DOHH2 (cell line): ENCODE measurements around the gene PROC.

Experiments
- H3F3A ChIP-seq: fragments of 200-600 bp; sonication (generic), shearing (Covaris generic); 2 replicates; pipeline ENCODE4 v1.6.0; 2016; ENCODE audit warnings: antibody characterized with exemption, mild to moderate bottlenecking; ENCODE audit not compliant: control insufficient read depth, insufficient read depth
- H3K27ac ChIP-seq: fragments of 200-600 bp; sonication (generic); 2 replicates; pipeline ENCODE4 v1.5.1; 2014; ENCODE audit warnings: low read depth, mild to moderate bottlenecking, low read length, moderate library complexity
- H3K27me3 ChIP-seq: fragments of 200-600 bp; sonication (generic); 2 replicates; pipeline ENCODE4 v1.6.1; 2014; ENCODE audit warnings: mild to moderate bottlenecking, low read length, mixed read lengths; ENCODE audit not compliant: control insufficient read depth
- H3K36me3 ChIP-seq: fragments of 200-600 bp; sonication (generic); 2 replicates; pipeline ENCODE4 v1.6.1; 2014; ENCODE audit warnings: mild to moderate bottlenecking, low read length, moderate library complexity, mixed read lengths; ENCODE audit not compliant: control insufficient read depth
- H3K4me1 ChIP-seq: fragments of 200-600 bp; sonication (generic); 2 replicates; pipeline ENCODE4 v1.6.1; 2014; ENCODE audit warnings: mild to moderate bottlenecking, low read length, mixed read lengths; ENCODE audit not compliant: control insufficient read depth
- H3K4me2 ChIP-seq: fragments of 200-600 bp; sonication (generic); 2 replicates; pipeline ENCODE4 v1.6.0; 2014; ENCODE audit warnings: mild to moderate bottlenecking, low read length, moderate library complexity
- H3K4me3 ChIP-seq: fragments of 200-600 bp; sonication (generic); 2 replicates; pipeline ENCODE4 v1.5.1; 2014; ENCODE audit warnings: mild to moderate bottlenecking, low read length, mixed read lengths
- H3K79me2 ChIP-seq: fragments of 200-600 bp; sonication (generic); 2 replicates; pipeline ENCODE4 v1.6.1; 2014; ENCODE audit warnings: mild to moderate bottlenecking, low read length, mixed read lengths; ENCODE audit not compliant: control insufficient read depth
- H3K9me2 ChIP-seq: fragments of 200-600 bp; sonication (generic); replicated peaks from 2 replicates; pipeline ENCODE4 v1.6.1; 2014; ENCODE audit warnings: mild to moderate bottlenecking, low read length, mixed read lengths; ENCODE audit not compliant: control insufficient read depth
- H3K9me3 ChIP-seq: fragments of 200-600 bp; sonication (generic); 2 replicates; pipeline ENCODE4 v1.6.1; 2014; ENCODE audit warnings: antibody characterized with exemption, low read length, mixed read lengths; ENCODE audit not compliant: control insufficient read depth, insufficient read depth
- H4K20me1 ChIP-seq: fragments of 200-600 bp; sonication (generic); 2 replicates; pipeline ENCODE4 v1.6.0; 2014; ENCODE audit warnings: low read depth, mild to moderate bottlenecking, antibody characterized with exemption, low read length, moderate library complexity; ENCODE audit not compliant: control insufficient read depth, insufficient read depth
- CTCF ChIP-seq: fragments of 200-600 bp; sonication (generic); IDR thresholded peaks from one replicate; pipeline ENCODE4 v1.5.1; 2014; ENCODE audit warnings: antibody characterized with exemption, mild to moderate bottlenecking, low read depth, low read length; ENCODE audit not compliant: poor library complexity, severe bottlenecking
- EZH2phosphoT487 ChIP-seq: fragments of 200-600 bp; sonication (generic); IDR thresholded peaks from 2 replicates; pipeline ENCODE4 v1.6.1; 2017; ENCODE audit warnings: borderline replicate concordance, mild to moderate bottlenecking, antibody characterized with exemption, low read length, moderate library complexity, mixed read lengths

PROC gene

GRCh38 chr2:127411653-127412369, 6.4 kb upstream of the PROC start:
- no peak overlapping the region for H3K27ac ChIP-seq
- no peaks in the 10 kb centered on the region for H3K79me2 ChIP-seq
- TF ChIP-seq CTCF = no peak
- TF ChIP-seq EZH2phosphoT487 = no peak
- H3K36me3 ChIP-seq = no peaks in the 10 kb centered on the region
- H3F3A ChIP-seq = 0 out of 2 replicates have a peak, but pooled peaks cover 3% of the 10 kb centered on the region
- no peaks in the 10 kb centered on the region for H4K20me1 ChIP-seq
- no peak overlapping the region for H3K4me3 ChIP-seq
- no peaks in the 10 kb centered on the region for H3K9me2 ChIP-seq
- no peaks in the 10 kb centered on the region for H3K9me3 ChIP-seq
- peaks cover 9% of the 10 kb centered on the region for H3K27me3 ChIP-seq
- H3K4me2 ChIP-seq = peak overlapping the region; percentile 33
- peaks cover 43% of the 10 kb centered on the region for H3K4me1 ChIP-seq

GRCh38 chr2:127413200-127413599, 5.0 kb upstream of the PROC start:
- H3K4me3 ChIP-seq = no peak overlapping the region
- H3K4me1 ChIP-seq = peaks cover 39% of the 10 kb centered on the region
- no peak for TF ChIP-seq EZH2phosphoT487
- TF ChIP-seq CTCF = no peak
- H3K9me3 ChIP-seq = no peaks in the 10 kb centered on the region
- no peak overlapping the region for H3K4me2 ChIP-seq
- H3K27ac ChIP-seq = no peak overlapping the region
- H3K79me2 ChIP-seq = no peaks in the 10 kb centered on the region
- peaks cover 13% of the 10 kb centered on the region for H3K27me3 ChIP-seq
- no peaks in the 10 kb centered on the region for H3K9me2 ChIP-seq
- no peaks in the 10 kb centered on the region for H4K20me1 ChIP-seq
- H3F3A ChIP-seq = no peaks in the 10 kb centered on the region
- H3K36me3 ChIP-seq = no peaks in the 10 kb centered on the region

- Histone ChIP-seq H3F3A (no peaks in the 10 kb centered on the region), H3K36me3 (no peaks in the 10 kb centered on the region), H3K9me3 (no peaks in the 10 kb centered on the region), H3K27me3 (peaks cover 13% of the 10 kb centered on the region), H3K4me1 (peaks cover 34% of the 10 kb centered on the region), H3K4me3 (no peak overlapping the region), H4K20me1 (no peaks in the 10 kb centered on the region), H3K27ac (no peak overlapping the region), H3K9me2 (no peaks in the 10 kb centered on the region), H3K79me2 (no peaks in the 10 kb centered on the region), H3K4me2 (no peak overlapping the region)
- no peak for TF ChIP-seq CTCF
- TF ChIP-seq EZH2phosphoT487 = no peak
Observed at GRCh38 chr2:127413782-127414637, 4.2 kb upstream of the PROC start.
